Neural progenitor cell (in vitro differentiated cells): ENCODE data around the gene ACKR3. TPM values are rescaled to one million over a fixed set of nuclear protein-coding genes. Genes with fewer than 3 reads are reported as not detected.

Experiments used
- DNase-seq: peaks from one replicate; pipeline ENCODE4 v3.0.0-alpha.2; 2016; ENCODE audit warnings: low spot score
- H2AFZ ChIP-seq: fragments of 200-600 bp; sonication (generic); replicated peaks from 2 replicates; pipeline ENCODE4 v1.6.1; 2016; ENCODE audit warnings: antibody characterized with exemption
- H3F3A ChIP-seq: fragments of 200-600 bp; sonication (generic); 2 replicates; pipeline ENCODE4 v1.6.1; 2016; ENCODE audit warnings: antibody characterized with exemption, low read depth
- H3K27ac ChIP-seq: fragments of 200-600 bp; sonication (generic); 2 replicates; pipeline ENCODE4 v1.5.1; 2016; ENCODE audit warnings: mild to moderate bottlenecking
- H3K27me3 ChIP-seq: fragments of 200-600 bp; sonication (generic); 2 replicates; pipeline ENCODE4 v1.6.1; 2016; ENCODE audit warnings: mild to moderate bottlenecking, moderate library complexity
- H3K36me3 ChIP-seq: fragments of 200-600 bp; sonication (generic); 2 replicates; pipeline ENCODE4 v1.5.1; 2016
- H3K4me1 ChIP-seq: fragments of 200-600 bp; sonication (generic); 2 replicates; pipeline ENCODE4 v1.6.1; 2016; ENCODE audit warnings: mixed run types
- H3K4me2 ChIP-seq: fragments of 200-600 bp; sonication (generic); 2 replicates; pipeline ENCODE4 v1.6.1; 2016
- H3K4me3 ChIP-seq: fragments of 200-600 bp; sonication (generic); 2 replicates; pipeline ENCODE4 v1.5.1; 2016
- H3K79me2 ChIP-seq: fragments of 200-600 bp; sonication (generic); 2 replicates; pipeline ENCODE4 v1.6.1; 2016; ENCODE audit warnings: low read depth
- H3K9ac ChIP-seq: fragments of 200-600 bp; sonication (generic); 2 replicates; pipeline ENCODE4 v1.6.1; 2016
- H3K9me3 ChIP-seq: fragments of 200-600 bp; sonication (generic); 2 replicates; pipeline ENCODE4 v1.5.1; 2016; ENCODE audit warnings: low read depth
- H4K20me1 ChIP-seq: fragments of 200-600 bp; sonication (generic); 2 replicates; pipeline ENCODE4 v1.6.1; 2016; ENCODE audit warnings: low read depth
- H3K27ac Mint-ChIP-seq: 3 replicates; pipeline ENCODE4 v1.8.0; 2021; ENCODE audit warnings: mixed read lengths
- H3K27me3 Mint-ChIP-seq: 2 replicates; pipeline ENCODE4 v1.8.0; 2022; ENCODE audit warnings: low read depth, mild to moderate bottlenecking, inconsistent platforms, moderate library complexity, mixed read lengths; ENCODE audit not compliant: insufficient read depth
- H3K36me3 Mint-ChIP-seq: 3 replicates; pipeline ENCODE4 v1.8.0; 2021; ENCODE audit warnings: mixed read lengths
- H3K4me1 Mint-ChIP-seq: 3 replicates; pipeline ENCODE4 v1.8.0; 2021; ENCODE audit warnings: mixed read lengths
- H3K4me3 Mint-ChIP-seq: 3 replicates; pipeline ENCODE4 v1.8.0; 2021; ENCODE audit warnings: mild to moderate bottlenecking, moderate library complexity, mixed read lengths
- H3K9me3 Mint-ChIP-seq: 3 replicates; pipeline ENCODE4 v1.8.0; 2020; ENCODE audit warnings: mixed read lengths
- EZH2 ChIP-seq: fragments of 200-600 bp; sonication (generic); IDR thresholded peaks from 2 replicates; pipeline ENCODE4 v1.6.1; 2017; ENCODE audit warnings: antibody characterized with exemption, mild to moderate bottlenecking, moderate library complexity
- EZH2phosphoT487 ChIP-seq: fragments of 200-600 bp; sonication (generic); IDR thresholded peaks from 2 replicates; pipeline ENCODE4 v1.6.1; 2017; ENCODE audit warnings: antibody characterized with exemption
- total RNA-seq: library from RNA; depleted of rRNA; stranded (reverse); fragments of >200 nt; gene quantifications from 2 replicates; pipeline ENCODE4 v1.2.3, GENCODE V29; 2015; ENCODE audit warnings: low replicate concordance
- TF ChIP-seq, protein P1 (sequence below): fragments of 200-600 bp; sonication (generic); IDR thresholded peaks from 2 replicates; pipeline ENCODE4 v1.5.1; 2017; ENCODE audit warnings: antibody characterized with exemption, mild to moderate bottlenecking

The ACKR3 gene
- total RNA-seq, 1 donor from 2014 or later = 1.6 TPM

DNA sequence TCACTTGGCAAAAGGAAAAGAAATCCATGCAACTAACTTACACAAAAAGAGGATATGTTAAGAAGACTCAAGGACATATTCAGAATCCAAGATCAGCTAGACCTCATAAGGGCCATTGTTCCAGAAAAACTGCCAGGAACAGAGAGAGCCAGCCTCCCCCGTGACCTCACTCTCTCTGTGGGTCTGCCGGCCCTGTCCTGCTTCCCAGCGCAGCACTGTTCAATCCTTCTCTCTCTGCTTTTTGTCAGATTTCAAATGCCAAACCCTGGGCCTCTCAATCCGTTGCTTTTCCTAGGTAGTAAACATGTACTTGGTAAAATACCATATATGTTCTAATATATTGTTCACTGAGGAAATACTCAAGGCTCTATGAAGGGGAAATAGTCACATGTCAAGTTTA is 40.0 kb upstream of the ACKR3 start:
- Histone ChIP-seq H3K79me2 (no peaks in the 10 kb centered on the region), H3K27ac (no peak overlapping the region), H3K4me2 (no peak overlapping the region), H3K9me3 (no peaks in the 10 kb centered on the region), H3K36me3 (no peaks in the 10 kb centered on the region), H3K4me3 (no peak overlapping the region), H3K27me3 (no peaks in the 10 kb centered on the region), H3F3A (no peaks in the 10 kb centered on the region), H3K9ac (no peak overlapping the region), H3K4me1 (no peaks in the 10 kb centered on the region), H4K20me1 (no peaks in the 10 kb centered on the region), H2AFZ (no peak overlapping the region)
- Mint-ChIP-seq H3K27ac (no peak overlapping the region), H3K4me3 (no peak overlapping the region), H3K4me1 (no peaks in the 10 kb centered on the region), H3K36me3 (no peaks in the 10 kb centered on the region), H3K27me3 (no peaks in the 10 kb centered on the region), H3K9me3 (peaks cover 2% of the 10 kb centered on the region)
- TF ChIP-seq EZH2phosphoT487 (no peak), EZH2 (no peak)
- TF ChIP-seq, protein P1, sequence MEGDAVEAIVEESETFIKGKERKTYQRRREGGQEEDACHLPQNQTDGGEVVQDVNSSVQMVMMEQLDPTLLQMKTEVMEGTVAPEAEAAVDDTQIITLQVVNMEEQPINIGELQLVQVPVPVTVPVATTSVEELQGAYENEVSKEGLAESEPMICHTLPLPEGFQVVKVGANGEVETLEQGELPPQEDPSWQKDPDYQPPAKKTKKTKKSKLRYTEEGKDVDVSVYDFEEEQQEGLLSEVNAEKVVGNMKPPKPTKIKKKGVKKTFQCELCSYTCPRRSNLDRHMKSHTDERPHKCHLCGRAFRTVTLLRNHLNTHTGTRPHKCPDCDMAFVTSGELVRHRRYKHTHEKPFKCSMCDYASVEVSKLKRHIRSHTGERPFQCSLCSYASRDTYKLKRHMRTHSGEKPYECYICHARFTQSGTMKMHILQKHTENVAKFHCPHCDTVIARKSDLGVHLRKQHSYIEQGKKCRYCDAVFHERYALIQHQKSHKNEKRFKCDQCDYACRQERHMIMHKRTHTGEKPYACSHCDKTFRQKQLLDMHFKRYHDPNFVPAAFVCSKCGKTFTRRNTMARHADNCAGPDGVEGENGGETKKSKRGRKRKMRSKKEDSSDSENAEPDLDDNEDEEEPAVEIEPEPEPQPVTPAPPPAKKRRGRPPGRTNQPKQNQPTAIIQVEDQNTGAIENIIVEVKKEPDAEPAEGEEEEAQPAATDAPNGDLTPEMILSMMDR = no peak
- DNase-seq = no peak

DNA sequence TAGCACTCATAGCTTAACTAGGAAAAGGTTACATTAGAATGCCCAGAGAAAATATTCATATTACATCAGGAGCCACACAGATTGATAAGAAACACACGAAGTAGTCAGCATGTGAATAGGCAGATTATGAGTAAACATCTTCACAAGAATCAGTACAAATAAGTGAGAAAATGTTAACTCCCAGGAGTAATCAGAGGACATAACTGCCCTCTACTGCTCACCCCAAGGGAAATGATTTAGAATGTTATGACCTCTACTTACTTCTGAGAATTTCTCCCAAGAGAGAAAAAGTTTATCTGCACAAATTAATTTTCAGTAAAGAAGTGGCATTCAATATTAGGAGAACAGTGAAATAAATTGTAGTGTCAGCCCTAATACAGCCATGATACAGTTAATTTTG is 39.1 kb upstream of the ACKR3 start:
- H3K36me3 Mint-ChIP-seq = no peaks in the 10 kb centered on the region
- no peaks in the 10 kb centered on the region for H4K20me1 ChIP-seq
- H3K9ac ChIP-seq = no peak overlapping the region
- no peak overlapping the region for H2AFZ ChIP-seq
- peaks cover 1% of the 10 kb centered on the region for H3K9me3 Mint-ChIP-seq
- no peaks in the 10 kb centered on the region for H3K9me3 ChIP-seq
- no peak overlapping the region for H3K4me3 ChIP-seq
- no peak overlapping the region for H3K27ac Mint-ChIP-seq
- H3K36me3 ChIP-seq = no peaks in the 10 kb centered on the region
- peaks cover 4% of the 10 kb centered on the region for H3K27me3 Mint-ChIP-seq
- H3K4me1 Mint-ChIP-seq = peaks cover 3% of the 10 kb centered on the region
- no peaks in the 10 kb centered on the region for H3K79me2 ChIP-seq
- no peak overlapping the region for H3K27ac ChIP-seq
- TF ChIP-seq EZH2 = no peak
- no peak for TF ChIP-seq EZH2phosphoT487
- TF ChIP-seq, protein P1 = no peak
- no peak for DNase-seq
- no peaks in the 10 kb centered on the region for H3K27me3 ChIP-seq
- H3K4me2 ChIP-seq = no peak overlapping the region
- H3K4me1 ChIP-seq = no peaks in the 10 kb centered on the region
- H3F3A ChIP-seq = no peaks in the 10 kb centered on the region
- H3K4me3 Mint-ChIP-seq = no peak overlapping the region

GRCh38 chr2:236531195-236531594 is 38.4 kb upstream of the ACKR3 start:
- H3K27me3 ChIP-seq = no peaks in the 10 kb centered on the region
- H3K4me3 ChIP-seq = no peak overlapping the region
- no peaks in the 10 kb centered on the region for H3K4me1 ChIP-seq
- no peak overlapping the region for H3K4me2 ChIP-seq
- no peak overlapping the region for H3K27ac ChIP-seq
- H3K9me3 Mint-ChIP-seq = no peaks in the 10 kb centered on the region
- no peaks in the 10 kb centered on the region for H3K36me3 Mint-ChIP-seq
- no peak overlapping the region for H3K9ac ChIP-seq
- no peak overlapping the region for H2AFZ ChIP-seq
- peaks cover 3% of the 10 kb centered on the region for H3K4me1 Mint-ChIP-seq
- no peaks in the 10 kb centered on the region for H3K79me2 ChIP-seq
- no peaks in the 10 kb centered on the region for H3F3A ChIP-seq
- no peak overlapping the region for H3K27ac Mint-ChIP-seq
- H3K36me3 ChIP-seq = no peaks in the 10 kb centered on the region
- peaks cover 5% of the 10 kb centered on the region for H3K27me3 Mint-ChIP-seq
- H3K9me3 ChIP-seq = no peaks in the 10 kb centered on the region
- no peaks in the 10 kb centered on the region for H4K20me1 ChIP-seq
- TF ChIP-seq, protein P1 = no peak
- TF ChIP-seq EZH2phosphoT487 (no peak), EZH2 (no peak)
- H3K4me3 Mint-ChIP-seq = no peak overlapping the region
- no peak for DNase-seq

DNA sequence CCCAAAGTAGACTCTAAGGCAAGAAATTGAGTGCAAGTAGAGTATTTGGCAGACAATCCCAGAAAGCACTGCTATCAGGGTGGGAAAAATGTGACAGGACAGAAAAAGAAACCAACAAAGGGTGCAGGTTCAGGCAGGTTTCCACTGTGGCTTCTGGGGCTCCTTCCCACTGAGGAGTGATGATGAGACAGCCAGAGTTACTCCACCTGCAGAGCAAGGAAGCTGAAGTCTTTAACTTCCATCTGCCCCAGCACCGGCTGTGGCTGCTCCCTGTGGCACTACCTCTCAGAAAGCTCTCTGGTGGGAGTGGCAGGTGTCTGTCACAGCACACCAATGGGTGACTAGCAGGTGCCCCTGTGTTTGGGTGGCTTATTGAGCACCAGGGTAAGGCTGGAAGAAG is 37.6 kb upstream of the ACKR3 start:
- Histone ChIP-seq H3K36me3 (no peaks in the 10 kb centered on the region), H3K9ac (no peak overlapping the region), H2AFZ (no peak overlapping the region), H3K4me1 (no peaks in the 10 kb centered on the region), H3K79me2 (no peaks in the 10 kb centered on the region), H3K27me3 (no peaks in the 10 kb centered on the region), H3K9me3 (no peaks in the 10 kb centered on the region), H3K4me3 (no peak overlapping the region), H3K27ac (no peak overlapping the region), H3F3A (no peaks in the 10 kb centered on the region), H3K4me2 (no peak overlapping the region), H4K20me1 (no peaks in the 10 kb centered on the region)
- H3K27ac Mint-ChIP-seq = no peak overlapping the region
- no peak overlapping the region for H3K4me3 Mint-ChIP-seq
- H3K27me3 Mint-ChIP-seq = peaks cover 5% of the 10 kb centered on the region
- H3K4me1 Mint-ChIP-seq = peaks cover 10% of the 10 kb centered on the region
- no peaks in the 10 kb centered on the region for H3K36me3 Mint-ChIP-seq
- no peak for DNase-seq
- TF ChIP-seq, protein P1 = no peak
- no peak for TF ChIP-seq EZH2
- TF ChIP-seq EZH2phosphoT487 = no peak
- no peaks in the 10 kb centered on the region for H3K9me3 Mint-ChIP-seq
